ENCODE data around the gene PITPNC1. TPM values are rescaled to one million over a fixed set of nuclear protein-coding genes. Genes with fewer than 3 reads are reported as not detected.
A peak's percentile ranks its signal among the peaks of the same experiment; 100 is the strongest.
"Not testable (repeated sequence)": the region's sequence is repeated elsewhere in the genome, so short reads cannot be mapped to it uniquely, and the experiment has no call there.

The PITPNC1 gene
- total RNA-seq, 1 donor from 2014 or later, result 23.7 TPM

- intact Hi-C loops (cut with DNase I), result no loop called here
- TF ChIP-seq, protein P1, sequence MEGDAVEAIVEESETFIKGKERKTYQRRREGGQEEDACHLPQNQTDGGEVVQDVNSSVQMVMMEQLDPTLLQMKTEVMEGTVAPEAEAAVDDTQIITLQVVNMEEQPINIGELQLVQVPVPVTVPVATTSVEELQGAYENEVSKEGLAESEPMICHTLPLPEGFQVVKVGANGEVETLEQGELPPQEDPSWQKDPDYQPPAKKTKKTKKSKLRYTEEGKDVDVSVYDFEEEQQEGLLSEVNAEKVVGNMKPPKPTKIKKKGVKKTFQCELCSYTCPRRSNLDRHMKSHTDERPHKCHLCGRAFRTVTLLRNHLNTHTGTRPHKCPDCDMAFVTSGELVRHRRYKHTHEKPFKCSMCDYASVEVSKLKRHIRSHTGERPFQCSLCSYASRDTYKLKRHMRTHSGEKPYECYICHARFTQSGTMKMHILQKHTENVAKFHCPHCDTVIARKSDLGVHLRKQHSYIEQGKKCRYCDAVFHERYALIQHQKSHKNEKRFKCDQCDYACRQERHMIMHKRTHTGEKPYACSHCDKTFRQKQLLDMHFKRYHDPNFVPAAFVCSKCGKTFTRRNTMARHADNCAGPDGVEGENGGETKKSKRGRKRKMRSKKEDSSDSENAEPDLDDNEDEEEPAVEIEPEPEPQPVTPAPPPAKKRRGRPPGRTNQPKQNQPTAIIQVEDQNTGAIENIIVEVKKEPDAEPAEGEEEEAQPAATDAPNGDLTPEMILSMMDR (IDR thresholded peaks at IDR 0.05), result no peak
- no peaks in the 10 kb centered on the region for H3K36me3 ChIP-seq
- no peak for ATAC-seq
- H3K4me3 ChIP-seq, result no peak overlapping the region
- H3K9me3 ChIP-seq, result no peaks in the 10 kb centered on the region
- no peaks in the 10 kb centered on the region for H3K27me3 ChIP-seq (ENCODE audit: low read depth)
- no peak overlapping the region for H3K27ac ChIP-seq
- no peak for DNase-seq
- H3K4me1 ChIP-seq, result peaks cover 14% of the 10 kb centered on the region
Observed at GRCh38 chr17:67466251-67466796, 89.2 kb downstream of the PITPNC1 start.

DNA sequence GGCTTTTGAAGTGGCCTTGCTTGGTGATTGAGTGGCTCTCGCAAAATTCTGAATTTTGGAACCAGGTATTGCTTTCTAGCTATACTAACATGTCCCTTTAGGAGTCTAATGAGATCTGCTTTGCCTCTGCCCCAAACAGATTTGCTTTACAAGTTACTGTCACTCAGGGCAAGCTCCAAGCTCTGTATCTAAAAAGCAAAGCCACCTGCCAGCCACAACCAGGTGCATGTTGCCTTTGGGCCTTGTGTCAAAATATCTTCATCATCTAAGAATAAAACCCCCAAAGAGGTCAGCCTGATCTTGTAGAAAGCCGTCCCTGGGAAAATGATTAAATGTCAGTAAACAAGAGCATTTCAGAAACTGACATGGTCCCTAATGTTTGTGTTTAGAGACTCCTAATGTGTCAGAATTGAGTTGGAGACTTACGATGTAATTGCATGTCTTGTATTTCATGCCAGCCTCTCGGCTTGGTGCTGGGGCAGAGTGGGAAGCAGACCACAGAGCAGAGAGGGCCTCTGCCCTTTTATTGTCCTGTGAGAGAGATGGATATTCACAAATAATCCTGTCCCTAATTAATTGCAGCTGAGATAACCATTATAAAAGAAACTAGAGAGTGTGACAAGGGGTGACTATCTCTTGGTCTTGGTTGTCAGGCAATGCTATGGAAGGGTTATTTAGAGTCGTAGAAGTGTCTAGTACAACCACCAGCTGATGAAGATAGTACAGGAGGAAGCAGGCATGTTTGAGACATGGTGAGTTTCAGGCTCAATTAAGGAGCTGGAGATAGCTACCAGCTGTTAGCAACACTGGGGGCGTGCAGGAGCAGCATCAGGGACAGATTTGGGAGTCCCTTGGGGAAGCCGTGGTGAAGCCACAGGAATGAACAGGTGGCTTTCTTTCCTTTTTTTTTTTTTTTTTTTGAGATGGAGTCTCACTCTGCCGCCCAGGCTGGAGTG lies 90.7 kb downstream of the PITPNC1 start:
- no peak overlapping the region for H3K27ac ChIP-seq
- intact Hi-C loops (cut with DNase I), result no loop called here
- ATAC-seq (peak in 1 of 2 donors; percentile 37), DNase-seq (no peak)
- H3K4me3 ChIP-seq, result no peak overlapping the region
- no peaks in the 10 kb centered on the region for H3K9me3 ChIP-seq
- no peaks in the 10 kb centered on the region for H3K36me3 ChIP-seq
- no peaks in the 10 kb centered on the region for H3K27me3 ChIP-seq (ENCODE audit: low read depth)
- H3K4me1 ChIP-seq, result peaks cover 7% of the 10 kb centered on the region
- TF ChIP-seq, protein P1 (IDR thresholded peaks at IDR 0.05), result no peak

DNA sequence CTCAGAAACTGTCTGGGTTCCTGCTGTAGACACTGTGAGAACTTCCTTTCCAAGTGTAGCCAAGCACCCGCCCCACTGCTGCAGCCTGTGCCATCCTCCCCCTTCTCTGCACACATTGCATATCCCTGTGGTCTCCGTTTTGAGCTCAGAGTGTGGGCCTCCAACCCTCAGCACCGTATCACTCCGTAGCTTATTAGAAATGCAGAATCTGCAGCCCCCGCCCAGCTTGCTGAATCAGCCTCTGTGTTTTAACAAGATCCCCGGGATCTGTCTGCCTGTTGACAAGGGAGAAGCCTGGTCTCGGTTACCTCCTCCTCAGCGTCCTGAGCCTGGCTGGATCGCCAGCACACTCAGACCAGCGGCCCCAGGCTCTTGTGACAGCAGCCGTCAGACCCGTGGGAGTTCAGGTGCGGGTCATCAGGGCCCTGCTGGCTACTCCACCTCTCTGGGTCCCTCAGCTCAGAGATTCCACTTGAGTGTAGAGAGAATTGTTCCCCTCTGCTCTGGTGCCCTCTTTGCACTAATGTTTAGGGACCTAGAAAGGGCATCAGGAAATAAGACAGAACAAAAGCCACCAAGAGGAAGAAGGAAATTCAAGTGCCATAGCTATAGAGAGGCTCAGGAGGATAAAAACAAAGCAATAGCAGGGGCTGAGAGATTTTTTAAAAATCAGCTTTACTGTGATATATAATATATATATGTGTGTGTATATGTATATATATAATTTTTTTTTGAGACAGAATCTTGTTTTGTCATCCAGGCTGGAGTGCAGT lies 92.3 kb downstream of the PITPNC1 start:
- peak; percentile 53 for DNase-seq
- Histone ChIP-seq H3K27ac (peak overlapping the region; percentile 62), H3K4me1 (peaks cover 18% of the 10 kb centered on the region), H3K9me3 (no peaks in the 10 kb centered on the region), H3K4me3 (no peak overlapping the region), H3K27me3 (ENCODE audit: low read depth) (no peaks in the 10 kb centered on the region), H3K36me3 (no peaks in the 10 kb centered on the region)
- intact Hi-C loops (cut with DNase I), result no loop called here
- TF ChIP-seq, protein P1 (IDR thresholded peaks at IDR 0.05), result no peak
- peak; percentile 45 to 67 for ATAC-seq

- Histone ChIP-seq H3K4me3 (no peak overlapping the region), H3K27me3 (ENCODE audit: low read depth) (no peaks in the 10 kb centered on the region), H3K4me1 (peaks cover 26% of the 10 kb centered on the region), H3K27ac (peak overlapping the region; percentile 62), H3K36me3 (no peaks in the 10 kb centered on the region), H3K9me3 (no peaks in the 10 kb centered on the region)
- no peak for DNase-seq
- intact Hi-C loops (cut with DNase I), result loop anchor here (10.0 kb wide), 1 partner anchor 85 kb away; no protein-coding TSS in a partner anchor
- TF ChIP-seq, protein P1 (IDR thresholded peaks at IDR 0.05), result no peak
- no peak for ATAC-seq
Observed at GRCh38 chr17:67470163-67470562, 93.1 kb downstream of the PITPNC1 start.

DNA sequence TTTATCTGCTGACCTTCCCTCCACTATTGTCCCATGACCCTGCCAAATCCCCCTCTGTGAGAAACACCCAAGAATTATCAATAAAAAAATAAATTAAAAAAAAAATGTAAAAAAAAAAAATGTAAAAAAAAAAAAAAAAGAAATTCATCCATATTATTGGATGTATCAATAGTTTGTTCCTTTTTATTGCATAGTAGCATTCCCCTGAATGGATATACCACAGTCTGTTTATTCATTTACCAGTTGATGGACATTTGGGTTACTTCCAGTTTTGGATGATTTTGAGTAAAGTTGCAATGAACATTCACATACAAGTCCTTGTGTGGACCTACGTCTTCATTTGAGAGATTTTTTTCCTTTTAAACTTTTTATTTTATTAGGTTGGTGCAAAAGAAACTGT lies 94.0 kb downstream of the PITPNC1 start:
- intact Hi-C loops (cut with DNase I), result loop anchor here (10.0 kb wide), 1 partner anchor 86 kb away; no protein-coding TSS in a partner anchor

GRCh38 chr17:67472606-67473005 lies 95.5 kb downstream of the PITPNC1 start:
- H3K36me3 ChIP-seq; H3K4me3 ChIP-seq; ATAC-seq; H3K27me3 ChIP-seq (ENCODE audit: low read depth); H3K9me3 ChIP-seq; H3K27ac ChIP-seq; DNase-seq: not testable (repeated sequence)
- peaks cover 38% of the 10 kb centered on the region for H3K4me1 ChIP-seq
- intact Hi-C loops (cut with DNase I), result loop anchor here (10.0 kb wide), 1 partner anchor 88 kb away; no protein-coding TSS in a partner anchor

More for the DNA sequence above, 94.0 kb downstream of the PITPNC1 start:
- Histone ChIP-seq H3K27ac (no peak overlapping the region), H3K4me3 (no peak overlapping the region), H3K4me1 (peaks cover 35% of the 10 kb centered on the region), H3K36me3 (no peaks in the 10 kb centered on the region), H3K9me3 (no peaks in the 10 kb centered on the region), H3K27me3 (ENCODE audit: low read depth) (no peaks in the 10 kb centered on the region)
- TF ChIP-seq, protein P1 (IDR thresholded peaks at IDR 0.05), result no peak
- DNase-seq, result no peak
- no peak for ATAC-seq
